CD4-positive, alpha-beta T cell (primary cell): ENCODE measurements around the gene KRTAP19-5. TPM values are rescaled to one million over a fixed set of nuclear protein-coding genes. Genes with fewer than 3 reads are reported as not detected.

Source experiments
- ATAC-seq: fragments of 200-7000 bp; cut with Tn5 transposase; one replicate; pipeline ENCODE4 v1.10.0; 2022; ENCODE audit warnings: mild to moderate bottlenecking; ENCODE audit not compliant: poor library complexity
- CTCF ChIA-PET: fragments of 350-600 bp; sonication (Branson Sonifier 250); formaldehyde crosslinking; loops from one replicate; lab custom pipeline; 2021; ENCODE audit warnings: antibody characterized with exemption, inconsistent platforms; lab: Charles Lee
- POLR2A ChIA-PET: fragments of 350-600 bp; sonication (Branson Sonifier 250); formaldehyde crosslinking; loops from one replicate; lab custom pipeline; 2021; ENCODE audit warnings: antibody characterized with exemption, inconsistent platforms; lab: Charles Lee
- DNase-seq, 14 experiments: peaks; one replicate each; pipeline ENCODE4 v3.0.0-alpha.2; 2013 to 2020; ENCODE audit warnings: mixed read lengths in 2 of 14
- H3K27ac ChIP-seq, 2 donors: one replicate each; pipeline versions ENCODE4 v1.5.1 to v1.7.0; 2013; ENCODE audit warnings: low read length in 2 of 2, low read depth in 1 of 2, mild to moderate bottlenecking in 1 of 2
- H3K27me3 ChIP-seq, 2 experiments: 1 replicate in 1 of 2; 2 replicates in 1 of 2; pipeline versions ENCODE4 v1.6.1 to v1.7.0; 2013; ENCODE audit warnings: low read length in 2 of 2, control low read depth in 1 of 2, mild to moderate bottlenecking in 1 of 2, moderate library complexity in 1 of 2; ENCODE audit not compliant: insufficient read depth in 2 of 2, control insufficient read depth in 1 of 2
- H3K36me3 ChIP-seq: one replicate; pipeline ENCODE4 v1.6.1; 2013; ENCODE audit warnings: low read length, control low read depth; ENCODE audit not compliant: insufficient read depth
- H3K4me1 ChIP-seq: one replicate; pipeline ENCODE4 v1.6.1; 2013; ENCODE audit warnings: low read length, control low read depth; ENCODE audit not compliant: insufficient read depth
- H3K4me3 ChIP-seq: one replicate; pipeline ENCODE4 v1.5.1; 2013; ENCODE audit warnings: mild to moderate bottlenecking, low read length, moderate library complexity
- H3K9me3 ChIP-seq, 2 experiments: 1 replicate in 1 of 2; 2 replicates in 1 of 2; pipeline versions ENCODE4 v1.6.1 to v1.7.0; 2013; ENCODE audit warnings: low read length in 2 of 2, mild to moderate bottlenecking in 2 of 2, control low read depth in 1 of 2, moderate library complexity in 1 of 2; ENCODE audit not compliant: control insufficient read depth in 1 of 2, insufficient read depth in 1 of 2
- H3K27ac Mint-ChIP-seq: one replicate; pipeline ENCODE4 v1.8.0; 2020; ENCODE audit warnings: mixed read lengths
- H3K27me3 Mint-ChIP-seq: one replicate; pipeline ENCODE4 v1.8.0; 2021; ENCODE audit warnings: mixed read lengths
- H3K36me3 Mint-ChIP-seq: one replicate; pipeline ENCODE4 v1.8.0; 2021; ENCODE audit warnings: low read depth, mixed read lengths
- H3K4me1 Mint-ChIP-seq: one replicate; pipeline ENCODE4 v1.8.0; 2021; ENCODE audit warnings: low read depth, mixed read lengths
- H3K4me3 Mint-ChIP-seq: one replicate; pipeline ENCODE4 v1.8.0; 2020; ENCODE audit warnings: mild to moderate bottlenecking, mixed read lengths
- H3K9me3 Mint-ChIP-seq: one replicate; pipeline ENCODE4 v1.8.0; 2020; ENCODE audit warnings: mixed read lengths
- intact Hi-C, 2 experiments: fragments of 100-400 bp; cut with DNase I in 1 of 2; cut with micrococcal nuclease in 1 of 2; formaldehyde crosslinking; loops; one replicate each; pipeline versions ENCODE4 v1.15.1 to v1.9.0; 2023 to 2025; cut with DNase I, micrococcal nuclease
- total RNA-seq, 174 experiments: library from RNA in 2 of 174; stranded (reverse) in 2 of 174; gene quantifications; one replicate each; pipeline ENCODE4 v1.2.3 and lab custom pipeline; 2021 to 2026
- TF ChIP-seq, protein P1 (sequence below): fragments of 200-600 bp; IDR thresholded peaks from one replicate; pipeline ENCODE4 v1.8.0; 2022; ENCODE audit warnings: antibody characterized with exemption, mild to moderate bottlenecking

Gene KRTAP19-5
- total RNA-seq, 2 experiments from 2014 or later, result not detected

DNA sequence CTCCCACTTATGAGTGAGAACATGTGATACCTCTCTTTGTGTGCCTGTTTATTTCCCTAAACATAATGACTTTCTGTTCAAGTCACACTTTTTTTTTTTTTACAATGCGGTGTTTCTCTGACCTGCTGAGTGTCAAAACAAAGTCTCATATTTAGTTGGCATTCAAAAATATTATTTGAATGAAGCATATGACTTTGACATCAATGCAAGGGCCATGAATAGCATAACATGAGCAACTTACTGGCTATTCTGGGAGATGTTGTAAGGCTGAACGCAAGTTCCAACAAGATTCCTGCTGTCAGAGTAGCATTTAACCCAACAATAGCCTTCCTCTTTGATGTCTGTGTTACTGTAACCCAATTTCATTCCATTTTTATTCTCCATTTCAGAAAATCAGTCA, 19.8 kb downstream of the KRTAP19-5 start:
- no peaks in the 10 kb centered on the region for H3K4me1 ChIP-seq
- DNase-seq (no peak), ATAC-seq (no peak)
- no peak overlapping the region for H3K4me3 ChIP-seq
- CTCF ChIA-PET, result no interaction called here
- Mint-ChIP-seq H3K4me3 (no peak overlapping the region), H3K27me3 (peaks cover 6% of the 10 kb centered on the region), H3K36me3 (no peaks in the 10 kb centered on the region), H3K27ac (no peak overlapping the region), H3K4me1 (no peaks in the 10 kb centered on the region), H3K9me3 (peaks cover 3% of the 10 kb centered on the region)
- H3K27ac ChIP-seq, result no peak overlapping the region
- peaks cover 6 to 11% of the 10 kb centered on the region in 2 experiments for H3K9me3 ChIP-seq
- POLR2A ChIA-PET, result no interaction called here
- H3K27me3 ChIP-seq, result no peaks in the 10 kb centered on the region
- intact Hi-C loops, result no loop called here
- TF ChIP-seq, protein P1, sequence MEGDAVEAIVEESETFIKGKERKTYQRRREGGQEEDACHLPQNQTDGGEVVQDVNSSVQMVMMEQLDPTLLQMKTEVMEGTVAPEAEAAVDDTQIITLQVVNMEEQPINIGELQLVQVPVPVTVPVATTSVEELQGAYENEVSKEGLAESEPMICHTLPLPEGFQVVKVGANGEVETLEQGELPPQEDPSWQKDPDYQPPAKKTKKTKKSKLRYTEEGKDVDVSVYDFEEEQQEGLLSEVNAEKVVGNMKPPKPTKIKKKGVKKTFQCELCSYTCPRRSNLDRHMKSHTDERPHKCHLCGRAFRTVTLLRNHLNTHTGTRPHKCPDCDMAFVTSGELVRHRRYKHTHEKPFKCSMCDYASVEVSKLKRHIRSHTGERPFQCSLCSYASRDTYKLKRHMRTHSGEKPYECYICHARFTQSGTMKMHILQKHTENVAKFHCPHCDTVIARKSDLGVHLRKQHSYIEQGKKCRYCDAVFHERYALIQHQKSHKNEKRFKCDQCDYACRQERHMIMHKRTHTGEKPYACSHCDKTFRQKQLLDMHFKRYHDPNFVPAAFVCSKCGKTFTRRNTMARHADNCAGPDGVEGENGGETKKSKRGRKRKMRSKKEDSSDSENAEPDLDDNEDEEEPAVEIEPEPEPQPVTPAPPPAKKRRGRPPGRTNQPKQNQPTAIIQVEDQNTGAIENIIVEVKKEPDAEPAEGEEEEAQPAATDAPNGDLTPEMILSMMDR, result no peak
- H3K36me3 ChIP-seq, result no peaks in the 10 kb centered on the region

DNA sequence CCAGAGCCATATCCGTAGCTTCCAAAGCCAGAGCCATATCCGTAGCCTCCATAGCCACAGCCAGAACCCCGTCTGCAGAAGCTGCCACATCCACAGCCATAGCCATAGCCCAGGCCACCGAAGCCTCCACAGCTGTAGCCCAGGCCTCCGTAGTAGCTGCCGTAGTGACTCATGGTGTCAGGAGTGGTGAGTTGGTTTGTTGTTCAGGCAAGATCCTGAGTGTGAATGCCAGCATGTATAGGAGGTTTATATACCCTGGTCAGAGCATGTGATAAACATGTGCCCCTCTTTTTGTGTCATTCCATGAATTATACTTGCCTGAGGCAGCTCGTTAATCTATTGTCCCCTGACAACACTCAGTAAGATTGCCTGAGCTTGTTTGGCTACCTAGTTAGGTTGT, 21.8 kb downstream of the KRTAP19-5 start, which contains the start of gene KRTAP19-1:
Gene KRTAP19-1 (minus strand): TSS at position 223 of the 400 bp plus-strand sequence. CDS start 50 bp downstream, at position 173.
- intact Hi-C loops, result no loop called here
- Mint-ChIP-seq H3K36me3 (no peaks in the 10 kb centered on the region), H3K27ac (no peak within 1 kb of the TSS), H3K4me1 (no peaks in the 10 kb centered on the region), H3K4me3 (no peak within 1 kb of the TSS), H3K9me3 (no peaks in the 10 kb centered on the region), H3K27me3 (peaks cover 6% of the 10 kb centered on the region)
- Histone ChIP-seq H3K4me1 (no peaks in the 10 kb centered on the region), H3K36me3 (no peaks in the 10 kb centered on the region), H3K27ac (no peak within 1 kb of the TSS), H3K27me3 (no peaks in the 10 kb centered on the region), H3K4me3 (no peak within 1 kb of the TSS), H3K9me3 (no peaks in the 10 kb centered on the region)
- ATAC-seq, result no peak
- TF ChIP-seq, protein P1, result no peak
- POLR2A ChIA-PET, result no interaction called here
- CTCF ChIA-PET, result no interaction called here
- DNase-seq, result no peak

DNA sequence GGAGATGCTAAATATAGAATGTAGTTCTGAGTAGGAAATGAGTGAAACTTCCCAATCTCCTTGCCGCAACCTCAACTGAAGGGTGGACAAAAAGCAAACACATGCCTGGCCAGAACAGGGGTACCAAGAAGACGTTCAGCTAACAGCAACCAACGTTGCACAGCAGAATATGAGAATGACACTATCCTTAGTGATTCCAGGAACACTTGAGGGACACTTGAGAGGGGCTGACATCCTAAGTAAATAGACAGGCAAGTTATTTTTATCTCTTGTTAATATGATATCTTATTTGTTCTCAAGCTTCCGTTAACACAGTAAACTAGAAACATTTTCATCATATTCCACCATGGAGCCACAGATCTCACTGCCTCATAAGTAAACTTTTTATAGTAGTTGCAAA, 22.7 kb downstream of the KRTAP19-5 start:
- Mint-ChIP-seq H3K27me3 (peaks cover 6% of the 10 kb centered on the region), H3K9me3 (no peaks in the 10 kb centered on the region), H3K27ac (no peak overlapping the region), H3K4me3 (no peak overlapping the region), H3K36me3 (no peaks in the 10 kb centered on the region), H3K4me1 (no peaks in the 10 kb centered on the region)
- H3K4me3 ChIP-seq, result no peak overlapping the region
- H3K36me3 ChIP-seq, result no peaks in the 10 kb centered on the region
- no peak overlapping the region for H3K27ac ChIP-seq
- DNase-seq (no peak), ATAC-seq (no peak)
- H3K9me3 ChIP-seq, result no peaks in the 10 kb centered on the region
- CTCF ChIA-PET, result no interaction called here
- no peaks in the 10 kb centered on the region for H3K4me1 ChIP-seq
- POLR2A ChIA-PET, result no interaction called here
- TF ChIP-seq, protein P1, result no peak
- intact Hi-C loops, result no loop called here
- H3K27me3 ChIP-seq, result no peaks in the 10 kb centered on the region
